ENCODE measurements around the gene TSFM.

- TF ChIP-seq CTCF (IDR thresholded peaks at IDR 0.05) (no peak), POLR2A (IDR thresholded peaks at IDR 0.05) (no peak), POLR2AphosphoS5 (IDR thresholded peaks at IDR 0.05) (no peak)
Observed at GRCh38 chr12:57743769-57744168, 38.8 kb upstream of the TSFM start.
